HEK293 (cell line): ENCODE data around the gene PLCD1.

Source experiments
- CTCF ChIA-PET: fragments of 350-600 bp; formaldehyde crosslinking; extraction: SDS; loops from one replicate; lab custom pipeline; 2021; ENCODE audit warnings: antibody characterized with exemption; lab: Yijun Ruan, JAX
- POLR2A ChIA-PET: fragments of 300-600 bp; formaldehyde crosslinking; extraction: SDS; loops from one replicate; lab custom pipeline; 2020; ENCODE audit warnings: antibody characterized with exemption, inconsistent platforms; lab: Yijun Ruan, JAX
- H3K27ac ChIP-seq: fragments of 200-500 bp; sonication (Bioruptor generic); 2 replicates; pipeline ENCODE4 v1.5.1; 2014; ENCODE audit warnings: low read depth, low read length, control low read depth, inconsistent platforms; ENCODE audit errors: extremely low read depth
- H3K36me3 ChIP-seq, 2 experiments: fragments of 200-500 bp in 1 of 2; sonication (Bioruptor generic) in 1 of 2; 1 replicate in 1 of 2; 2 replicates in 1 of 2; pipeline ENCODE4 v1.5.1; 2014 to 2017; ENCODE audit warnings: inconsistent platforms in 2 of 2, low read length in 2 of 2; ENCODE audit not compliant: control insufficient read depth in 2 of 2, insufficient read depth in 1 of 2
- H3K4me1 ChIP-seq: fragments of 200-500 bp; sonication (Bioruptor generic); 2 replicates; pipeline ENCODE4 v1.5.1; 2014; ENCODE audit warnings: mild to moderate bottlenecking, low read length, inconsistent platforms; ENCODE audit not compliant: control insufficient read depth, insufficient read depth
- H3K4me3 ChIP-seq: 2 replicates; pipeline ENCODE4 v1.5.1; 2011; ENCODE audit warnings: low read depth, mild to moderate bottlenecking, control low read depth, low read length, moderate library complexity
- H3K9me3 ChIP-seq: fragments of 200-500 bp; sonication (Bioruptor generic); 2 replicates; pipeline ENCODE4 v1.5.1; 2014; ENCODE audit warnings: low read depth, low read length, inconsistent platforms; ENCODE audit not compliant: control insufficient read depth, insufficient read depth
- INSM2 ChIP-seq: fragments of 450-650 bp; formaldehyde crosslinking; IDR thresholded peaks from 2 replicates; pipeline ENCODE4 v1.5.1; 2016; ENCODE audit warnings: missing biosample characterization, missing genetic modification characterization
- MZF1 ChIP-seq: fragments of 450-650 bp; formaldehyde crosslinking; IDR thresholded peaks from 2 replicates; pipeline ENCODE4 v1.5.1; 2017; ENCODE audit warnings: missing biosample characterization, missing genetic modification characterization, borderline replicate concordance
- SALL2 ChIP-seq: fragments of 450-650 bp; formaldehyde crosslinking; IDR thresholded peaks from 2 replicates; pipeline ENCODE4 v1.5.0; 2017; ENCODE audit warnings: missing biosample characterization, mild to moderate bottlenecking, missing genetic modification characterization, borderline replicate concordance
- ZEB2 ChIP-seq: fragments of 450-650 bp; formaldehyde crosslinking; IDR thresholded peaks from 2 replicates; pipeline ENCODE4 v1.5.1; 2016; ENCODE audit warnings: missing biosample characterization, missing genetic modification characterization
- ZNF16 ChIP-seq: fragments of 450-650 bp; formaldehyde crosslinking; IDR thresholded peaks from 2 replicates; pipeline ENCODE4 v1.5.1; 2016; ENCODE audit warnings: low read depth, missing biosample characterization, missing genetic modification characterization
- ZNF18 ChIP-seq: fragments of 450-650 bp; formaldehyde crosslinking; IDR thresholded peaks from 2 replicates; pipeline ENCODE4 v1.5.1; 2016; ENCODE audit warnings: missing biosample characterization, missing genetic modification characterization
- ZNF24 ChIP-seq: fragments of 450-650 bp; formaldehyde crosslinking; IDR thresholded peaks from 2 replicates; pipeline ENCODE4 v1.5.1; 2016; ENCODE audit warnings: missing biosample characterization, missing genetic modification characterization
- ZNF366 ChIP-seq: fragments of 450-650 bp; formaldehyde crosslinking; conservative IDR thresholded peaks from 2 replicates; pipeline ENCODE4 v1.5.1; 2016; ENCODE audit warnings: missing biosample characterization, missing genetic modification characterization
- ZNF48 ChIP-seq: fragments of 450-650 bp; formaldehyde crosslinking; IDR thresholded peaks from 2 replicates; pipeline ENCODE4 v1.5.1; 2016; ENCODE audit warnings: missing biosample characterization, missing genetic modification characterization
- ZNF501 ChIP-seq: fragments of 450-650 bp; formaldehyde crosslinking; IDR thresholded peaks from 2 replicates; pipeline ENCODE4 v1.5.1; 2016; ENCODE audit warnings: missing biosample characterization, missing genetic modification characterization
- ZNF621 ChIP-seq: fragments of 450-650 bp; formaldehyde crosslinking; IDR thresholded peaks from 2 replicates; pipeline ENCODE4 v1.5.1; 2017; ENCODE audit warnings: missing biosample characterization, missing genetic modification characterization
- ZSCAN16 ChIP-seq: fragments of 450-650 bp; formaldehyde crosslinking; IDR thresholded peaks from 2 replicates; pipeline ENCODE4 v1.5.1; 2016; ENCODE audit warnings: missing biosample characterization, missing genetic modification characterization
- TF ChIP-seq, protein P1 (sequence below): fragments of 450-650 bp; formaldehyde crosslinking; IDR thresholded peaks from 2 replicates; pipeline ENCODE4 v1.5.1; 2016; ENCODE audit warnings: missing biosample characterization, missing genetic modification characterization, borderline replicate concordance

Gene PLCD1

GRCh38 chr3:38022896-38023709 is 6.3 kb downstream of the PLCD1 start:
- POLR2A ChIA-PET: no interaction called here
- TF ChIP-seq, protein P1, sequence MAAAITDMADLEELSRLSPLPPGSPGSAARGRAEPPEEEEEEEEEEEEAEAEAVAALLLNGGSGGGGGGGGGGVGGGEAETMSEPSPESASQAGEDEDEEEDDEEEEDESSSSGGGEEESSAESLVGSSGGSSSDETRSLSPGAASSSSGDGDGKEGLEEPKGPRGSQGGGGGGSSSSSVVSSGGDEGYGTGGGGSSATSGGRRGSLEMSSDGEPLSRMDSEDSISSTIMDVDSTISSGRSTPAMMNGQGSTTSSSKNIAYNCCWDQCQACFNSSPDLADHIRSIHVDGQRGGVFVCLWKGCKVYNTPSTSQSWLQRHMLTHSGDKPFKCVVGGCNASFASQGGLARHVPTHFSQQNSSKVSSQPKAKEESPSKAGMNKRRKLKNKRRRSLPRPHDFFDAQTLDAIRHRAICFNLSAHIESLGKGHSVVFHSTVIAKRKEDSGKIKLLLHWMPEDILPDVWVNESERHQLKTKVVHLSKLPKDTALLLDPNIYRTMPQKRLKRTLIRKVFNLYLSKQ (tag by site-specific recombination): no peak
- no peak for TF ChIP-seq ZNF18
- TF ChIP-seq SALL2: no peak
- no peak for TF ChIP-seq ZNF24 (tag by site-specific recombination)
- TF ChIP-seq ZNF16 (tag by site-specific recombination): no peak
- TF ChIP-seq, all 188 proteins: peak for 0
- Histone ChIP-seq H3K4me1 (no peaks in the 10 kb centered on the region), H3K36me3 (no peaks in the 10 kb centered on the region), H3K9me3 (no peaks in the 10 kb centered on the region), H3K27ac (no peak overlapping the region), H3K4me3 (no peak overlapping the region)
- CTCF ChIA-PET: interaction anchor here (0.6 kb wide), 2 partner anchors 18 to 26 kb away, joined by 3 read pairs; no protein-coding TSS in a partner anchor

DNA sequence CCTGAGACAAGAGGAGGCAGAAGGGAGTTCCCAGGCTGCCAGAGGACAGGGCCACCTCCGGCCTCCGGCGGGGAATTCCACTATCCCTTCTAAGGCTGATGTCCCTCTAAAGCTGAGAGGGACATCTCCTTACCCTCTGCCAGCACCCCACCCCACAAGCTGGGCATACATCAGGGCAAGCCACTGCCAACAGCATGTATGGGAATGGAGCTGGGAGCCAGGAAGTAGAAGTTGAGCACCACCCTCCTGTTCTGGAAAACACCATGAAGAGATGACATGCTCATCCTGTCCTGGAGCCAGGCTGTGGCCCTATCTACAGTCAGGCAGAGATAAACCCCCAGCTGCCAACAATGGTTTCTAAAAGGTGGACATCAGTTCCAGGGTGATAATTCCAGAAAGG is 7.1 kb downstream of the PLCD1 start:
- H3K27ac ChIP-seq: no peak overlapping the region
- POLR2A ChIA-PET: no interaction called here
- CTCF ChIA-PET: interaction anchor here (0.9 to 1.4 kb wide), 2 partner anchors 19 to 25 kb away, joined by 6 read pairs; no protein-coding TSS in a partner anchor

GRCh38 chr3:38021196-38021595 is 8.2 kb downstream of the PLCD1 start:
- no peaks in the 10 kb centered on the region for H3K4me1 ChIP-seq
- TF ChIP-seq ZEB2 (no peak), ZSCAN16 (tag by site-specific recombination) (no peak), ZNF501 (tag by site-specific recombination) (no peak)
- TF ChIP-seq, all 188 proteins: peak for 0
- POLR2A ChIA-PET: no interaction called here
- Histone ChIP-seq H3K9me3 (no peaks in the 10 kb centered on the region), H3K36me3 (peaks cover 0 to 3% of the 10 kb centered on the region in 2 experiments; a peak in 1 of 3 replicates), H3K27ac (no peak overlapping the region), H3K4me3 (no peak overlapping the region)
- CTCF ChIA-PET: interaction anchor here (1.4 kb wide), 1 partner anchor 24 kb away, joined by 6 read pairs; no protein-coding TSS in a partner anchor

More for the DNA sequence above, 7.1 kb downstream of the PLCD1 start:
- no peak for TF ChIP-seq MZF1
- TF ChIP-seq ZNF366 (tag by site-specific recombination): no peak
- TF ChIP-seq ZNF621 (tag by site-specific recombination): no peak
- no peak for TF ChIP-seq INSM2 (tag by site-specific recombination)
- no peak for TF ChIP-seq ZNF48 (tag by site-specific recombination)
- Histone ChIP-seq H3K4me3 (no peak overlapping the region), H3K9me3 (no peaks in the 10 kb centered on the region), H3K36me3 (no peaks in the 10 kb centered on the region), H3K4me1 (no peaks in the 10 kb centered on the region)
